ENCODE results near the gene OR8B2. TPM values are rescaled to one million over a fixed set of nuclear protein-coding genes. Genes with fewer than 3 reads are reported as not detected.

The OR8B2 gene
- polyA plus RNA-seq, 3 donors = not detected

Other genes with a start within 250 kb of the OR8B2 start
- not detected for gene OR10D3, start 201.2 kb downstream of the OR8B2 start, polyA plus RNA-seq (ENCODE audit: insufficient read length in 3 of 3)
- not detected for gene OR8G1, start 143.4 kb downstream of the OR8B2 start, polyA plus RNA-seq (ENCODE audit: insufficient read length in 3 of 3)
- gene OR8G5, start 128.1 kb downstream of the OR8B2 start, polyA plus RNA-seq (ENCODE audit: insufficient read length in 3 of 3) = not detected
- gene OR8D1, start 70.5 kb downstream of the OR8B2 start, polyA plus RNA-seq (ENCODE audit: insufficient read length in 3 of 3) = not detected
- gene OR8D2, start 64.3 kb downstream of the OR8B2 start, polyA plus RNA-seq (ENCODE audit: insufficient read length in 3 of 3) = not detected
- not detected for gene OR8B3, start 14.5 kb upstream of the OR8B2 start, polyA plus RNA-seq (ENCODE audit: insufficient read length in 3 of 3)
- gene OR8B4, start 40.4 kb upstream of the OR8B2 start, polyA plus RNA-seq (ENCODE audit: insufficient read length in 3 of 3) = not detected
- not detected for gene OR8B8, start 61.2 kb upstream of the OR8B2 start, polyA plus RNA-seq (ENCODE audit: insufficient read length in 3 of 3)
- not detected for gene OR8B12, start 159.2 kb upstream of the OR8B2 start, polyA plus RNA-seq (ENCODE audit: insufficient read length in 3 of 3)
- gene OR8A1, start 185.5 kb upstream of the OR8B2 start, polyA plus RNA-seq (ENCODE audit: insufficient read length in 3 of 3) = under 1 TPM in 1 of 3 donors, not detected in 2; 0.04 TPM
- gene PANX3, start 226.9 kb upstream of the OR8B2 start, polyA plus RNA-seq (ENCODE audit: insufficient read length in 3 of 3) = not detected
- 10 to 100 TPM; 23.0 to 41.9 (median 40.3) TPM for gene TBRG1, start 238.4 kb upstream of the OR8B2 start, polyA plus RNA-seq (ENCODE audit: insufficient read length in 3 of 3)